H9 (cell line): Measurements from ENCODE around the gene ADGRF1. TPM values are rescaled to one million over a fixed set of nuclear protein-coding genes. Genes with fewer than 3 reads are reported as not detected.

Experiments
- DNase-seq: peaks from one replicate; pipeline ENCODE4 v3.0.0-alpha.2; 2017
- H2AFZ ChIP-seq: one replicate; pipeline ENCODE4 v1.6.1; 2013; ENCODE audit warnings: mild to moderate bottlenecking, low read length, control low read depth, moderate library complexity
- H2AK5ac ChIP-seq: 2 replicates; pipeline ENCODE4 v1.6.1; 2013; ENCODE audit warnings: low read length, control low read depth, mixed read lengths; ENCODE audit not compliant: insufficient read length
- H2BK120ac ChIP-seq: one replicate; pipeline ENCODE4 v1.6.1; 2013; ENCODE audit warnings: low read depth, mild to moderate bottlenecking, low read length, control low read depth, inconsistent platforms; ENCODE audit not compliant: poor library complexity, severe bottlenecking
- H2BK12ac ChIP-seq: 2 replicates; pipeline ENCODE4 v1.6.1; 2013; ENCODE audit warnings: low read length, control low read depth, mixed read lengths, low read depth; ENCODE audit not compliant: insufficient read length
- H2BK15ac ChIP-seq: 2 replicates; pipeline ENCODE4 v1.6.1; 2013; ENCODE audit warnings: low read depth, low read length, control low read depth
- H2BK20ac ChIP-seq: one replicate; pipeline ENCODE4 v1.6.1; 2013; ENCODE audit warnings: low read depth, mild to moderate bottlenecking, low read length, control low read depth, inconsistent platforms; ENCODE audit not compliant: poor library complexity, severe bottlenecking
- H2BK5ac ChIP-seq: 2 replicates; pipeline ENCODE4 v1.6.1; 2013; ENCODE audit warnings: low read length, control low read depth, mixed read lengths; ENCODE audit not compliant: insufficient read length
- H3K14ac ChIP-seq: 2 replicates; pipeline ENCODE4 v1.6.1; 2013; ENCODE audit warnings: low read length, control low read depth; ENCODE audit not compliant: insufficient read depth
- H3K18ac ChIP-seq: 2 replicates; pipeline ENCODE4 v1.6.1; 2013; ENCODE audit warnings: low read depth, mild to moderate bottlenecking, mixed read lengths, low read length, control low read depth; ENCODE audit not compliant: insufficient read length
- H3K23ac ChIP-seq: 2 replicates; pipeline ENCODE4 v1.6.1; 2013; ENCODE audit warnings: low read length, control low read depth, mixed read lengths, low read depth; ENCODE audit not compliant: insufficient read length
- H3K23me2 ChIP-seq: 2 replicates; pipeline ENCODE4 v1.6.1; 2013; ENCODE audit warnings: low read depth, mild to moderate bottlenecking, mixed read lengths, low read length, control low read depth; ENCODE audit not compliant: insufficient read length, poor library complexity, severe bottlenecking
- H3K27ac ChIP-seq: 2 replicates; pipeline ENCODE4 v1.5.1; 2013; ENCODE audit warnings: low read length, control low read depth, mixed read lengths, low read depth; ENCODE audit not compliant: insufficient read length
- H3K27me3 ChIP-seq: 2 replicates; pipeline ENCODE4 v1.6.1; 2013; ENCODE audit warnings: low read length, control low read depth, inconsistent platforms; ENCODE audit not compliant: insufficient read depth
- H3K4ac ChIP-seq: 2 replicates; pipeline ENCODE4 v1.6.1; 2013; ENCODE audit warnings: low read depth, mild to moderate bottlenecking, control low read depth, inconsistent platforms, low read length, moderate library complexity
- H3K4me1 ChIP-seq: 2 replicates; pipeline ENCODE4 v1.6.1; 2013; ENCODE audit warnings: low read length, control low read depth, inconsistent platforms; ENCODE audit not compliant: insufficient read depth
- H3K4me2 ChIP-seq: 2 replicates; pipeline ENCODE4 v1.6.1; 2013; ENCODE audit warnings: low read length, control low read depth, mixed read lengths; ENCODE audit not compliant: insufficient read length, insufficient read depth
- H3K56ac ChIP-seq: 2 replicates; pipeline ENCODE4 v1.6.1; 2013; ENCODE audit warnings: low read depth, mild to moderate bottlenecking, mixed read lengths, low read length, control low read depth; ENCODE audit not compliant: insufficient read length
- H3K79me1 ChIP-seq: 2 replicates; pipeline ENCODE4 v1.6.1; 2013; ENCODE audit warnings: low read depth, mild to moderate bottlenecking, moderate library complexity, low read length, control low read depth, inconsistent platforms; ENCODE audit not compliant: insufficient read depth, poor library complexity, severe bottlenecking
- H3K79me2 ChIP-seq: 2 replicates; pipeline ENCODE4 v1.6.1; 2013; ENCODE audit warnings: low read length, control low read depth, inconsistent platforms; ENCODE audit not compliant: insufficient read depth
- H3K9ac ChIP-seq: 2 replicates; pipeline ENCODE4 v1.6.1; 2013; ENCODE audit warnings: low read length, control low read depth, mixed read lengths; ENCODE audit not compliant: insufficient read length; ENCODE audit errors: extremely low read depth
- H3K9me3 ChIP-seq: one replicate; pipeline ENCODE4 v1.6.1; 2013; ENCODE audit warnings: low read depth, low read length, inconsistent platforms; ENCODE audit not compliant: control insufficient read depth
- H3T11ph ChIP-seq: one replicate; pipeline ENCODE4 v1.6.1; 2013; ENCODE audit warnings: mild to moderate bottlenecking, low read length, control low read depth, inconsistent platforms
- H4K20me1 ChIP-seq: one replicate; pipeline ENCODE4 v1.6.1; 2013; ENCODE audit not compliant: control insufficient read depth, insufficient read length, insufficient read depth
- H4K5ac ChIP-seq: 2 replicates; pipeline ENCODE4 v1.6.1; 2013; ENCODE audit warnings: low read depth, mild to moderate bottlenecking, mixed read lengths, low read length, control low read depth; ENCODE audit not compliant: insufficient read length
- H4K8ac ChIP-seq: replicated peaks from 2 replicates; pipeline ENCODE4 v1.6.1; 2013; ENCODE audit warnings: low read length, control low read depth, mixed read lengths, low read depth; ENCODE audit not compliant: insufficient read length
- H4K91ac ChIP-seq: 2 replicates; pipeline ENCODE4 v1.6.1; 2013; ENCODE audit warnings: low read depth, mild to moderate bottlenecking, moderate library complexity, mixed read lengths, low read length, control low read depth; ENCODE audit not compliant: insufficient read length
- H3K27ac Mint-ChIP-seq, 3 experiments: 2 replicates in 2 of 3; 3 replicates in 1 of 3; pipeline ENCODE4 v1.8.0; 2020 to 2021; ENCODE audit warnings: mixed read lengths in 3 of 3, mild to moderate bottlenecking in 1 of 3, moderate library complexity in 1 of 3
- H3K27me3 Mint-ChIP-seq: 2 replicates; pipeline ENCODE4 v1.8.0; 2021; ENCODE audit warnings: low read depth, mild to moderate bottlenecking, moderate library complexity, mixed read lengths
- H3K36me3 Mint-ChIP-seq, 3 experiments: 2 replicates in 2 of 3; 3 replicates in 1 of 3; pipeline ENCODE4 v1.8.0; 2020 to 2021; ENCODE audit warnings: low read depth in 3 of 3, mixed read lengths in 3 of 3; ENCODE audit not compliant: insufficient read depth in 1 of 3
- H3K4me1 Mint-ChIP-seq, 2 experiments: 2 replicates each; pipeline ENCODE4 v1.8.0; 2020; ENCODE audit warnings: mixed read lengths in 2 of 2
- H3K4me3 Mint-ChIP-seq, 2 experiments: 2 replicates in 1 of 2; 3 replicates in 1 of 2; pipeline ENCODE4 v1.8.0; 2020 to 2021; ENCODE audit warnings: mild to moderate bottlenecking in 2 of 2, mixed read lengths in 2 of 2, moderate library complexity in 1 of 2
- H3K9me3 Mint-ChIP-seq, 2 experiments: 2 replicates in 1 of 2; 3 replicates in 1 of 2; pipeline ENCODE4 v1.8.0; 2020; ENCODE audit warnings: mild to moderate bottlenecking in 2 of 2, mixed read lengths in 2 of 2, moderate library complexity in 1 of 2
- WGBS: extraction: QIAGEN DNeasy Blood & Tissue Kit; methylation state at CpG from one replicate; pipeline ENCODE4 v1.1.7; 2013; ENCODE audit warnings: missing lambda C conversion rate, low lambda C conversion rate, mixed read lengths; ENCODE audit not compliant: insufficient read length; ENCODE audit errors: extremely low coverage; 5-methylcytosine and 5-hydroxymethylcytosine counted together
- total RNA-seq: library from RNA; stranded (reverse); gene quantifications from 2 replicates; pipeline ENCODE4 v1.2.1, GENCODE V29; 2021
- TF ChIP-seq, protein P1 (sequence below): fragments of 200-600 bp; sonication (generic); conservative IDR thresholded peaks from 3 replicates; pipeline ENCODE4 v1.8.0; 2021; ENCODE audit warnings: antibody characterized with exemption, mild to moderate bottlenecking

The ADGRF1 gene
- total RNA-seq, 1 experiment from 2014 or later: not detected

DNA sequence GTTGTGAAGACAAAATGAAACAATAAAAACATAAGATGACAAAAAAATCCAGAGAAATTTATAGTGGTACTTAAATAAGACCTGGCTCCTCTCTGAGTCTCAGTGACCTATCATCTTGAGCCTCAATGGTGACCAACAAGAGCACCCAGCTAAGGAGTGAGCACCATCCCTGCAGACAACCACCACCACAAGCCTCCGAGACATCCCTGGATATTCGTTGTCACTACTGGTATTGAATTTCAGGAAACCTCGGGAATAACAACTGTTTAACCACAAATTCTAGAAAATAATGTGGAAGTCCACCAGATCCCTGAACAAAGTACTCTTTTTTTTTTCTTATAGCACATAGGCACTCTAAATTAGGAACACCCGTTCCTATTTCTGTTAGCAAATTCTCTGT lies 88.2 kb downstream of the ADGRF1 start:
- no peak overlapping the region for H4K8ac ChIP-seq
- TF ChIP-seq, protein P1, sequence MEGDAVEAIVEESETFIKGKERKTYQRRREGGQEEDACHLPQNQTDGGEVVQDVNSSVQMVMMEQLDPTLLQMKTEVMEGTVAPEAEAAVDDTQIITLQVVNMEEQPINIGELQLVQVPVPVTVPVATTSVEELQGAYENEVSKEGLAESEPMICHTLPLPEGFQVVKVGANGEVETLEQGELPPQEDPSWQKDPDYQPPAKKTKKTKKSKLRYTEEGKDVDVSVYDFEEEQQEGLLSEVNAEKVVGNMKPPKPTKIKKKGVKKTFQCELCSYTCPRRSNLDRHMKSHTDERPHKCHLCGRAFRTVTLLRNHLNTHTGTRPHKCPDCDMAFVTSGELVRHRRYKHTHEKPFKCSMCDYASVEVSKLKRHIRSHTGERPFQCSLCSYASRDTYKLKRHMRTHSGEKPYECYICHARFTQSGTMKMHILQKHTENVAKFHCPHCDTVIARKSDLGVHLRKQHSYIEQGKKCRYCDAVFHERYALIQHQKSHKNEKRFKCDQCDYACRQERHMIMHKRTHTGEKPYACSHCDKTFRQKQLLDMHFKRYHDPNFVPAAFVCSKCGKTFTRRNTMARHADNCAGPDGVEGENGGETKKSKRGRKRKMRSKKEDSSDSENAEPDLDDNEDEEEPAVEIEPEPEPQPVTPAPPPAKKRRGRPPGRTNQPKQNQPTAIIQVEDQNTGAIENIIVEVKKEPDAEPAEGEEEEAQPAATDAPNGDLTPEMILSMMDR: no peak
- H4K91ac ChIP-seq: no peak overlapping the region
- no peaks in the 10 kb centered on the region for H3K23me2 ChIP-seq
- H3K36me3 Mint-ChIP-seq: no peaks in the 10 kb centered on the region
- no peak overlapping the region for H3K23ac ChIP-seq
- no peak overlapping the region for H2BK12ac ChIP-seq
- H2BK20ac ChIP-seq: no peak overlapping the region
- H3K79me1 ChIP-seq: no peaks in the 10 kb centered on the region
- no peaks in the 10 kb centered on the region for H3K9me3 ChIP-seq
- H2BK15ac ChIP-seq: no peak overlapping the region
- H3K79me2 ChIP-seq: no peaks in the 10 kb centered on the region
- no peaks in the 10 kb centered on the region for H4K20me1 ChIP-seq
- no peak overlapping the region for H2AK5ac ChIP-seq
- no peak overlapping the region for H3T11ph ChIP-seq
- H3K27ac ChIP-seq: no peak overlapping the region
- H3K27ac Mint-ChIP-seq: no peak overlapping the region
- H3K4me1 ChIP-seq: no peaks in the 10 kb centered on the region; the same call in 1 of the 2 replicates
- no peak overlapping the region for H3K4me2 ChIP-seq
- WGBS: no CpG with 5 or more reads among the region's 4 CpGs
- DNase-seq: no peak
- peaks cover 3% of the 10 kb centered on the region; the same call in 1 of the 2 replicates for H3K27me3 Mint-ChIP-seq
- no peak overlapping the region for H2BK5ac ChIP-seq
- no peaks in the 10 kb centered on the region; a peak in 1 of 5 replicates for H3K9me3 Mint-ChIP-seq
- H3K4ac ChIP-seq: no peak overlapping the region
- H3K4me1 Mint-ChIP-seq: peaks cover 13 to 22% of the 10 kb centered on the region in 2 experiments
- no peaks in the 10 kb centered on the region for H3K27me3 ChIP-seq
- no peak overlapping the region for H3K14ac ChIP-seq
- H4K5ac ChIP-seq: no peak overlapping the region
- H2BK120ac ChIP-seq: no peak overlapping the region
- no peak overlapping the region for H3K18ac ChIP-seq
- no peak overlapping the region for H2AFZ ChIP-seq
- H3K4me3 Mint-ChIP-seq: no peak overlapping the region
- H3K9ac ChIP-seq: no peak overlapping the region
- H3K56ac ChIP-seq: no peak overlapping the region
